Neural crest cell (in vitro differentiated cells): ENCODE results near the gene RECK. TPM values are rescaled to one million over a fixed set of nuclear protein-coding genes. Genes with fewer than 3 reads are reported as not detected.
A peak's percentile ranks its signal among the peaks of the same experiment; 100 is the strongest.

Source experiments
- DNase-seq: peaks from one replicate; pipeline ENCODE4 v3.0.0; 2021; ENCODE audit warnings: low read depth, mixed read lengths, low spot score
- H3K27ac Mint-ChIP-seq: one replicate; pipeline ENCODE4 v1.8.0; 2021; ENCODE audit warnings: mild to moderate bottlenecking, mixed read lengths; ENCODE audit not compliant: unreplicated experiment
- H3K27me3 Mint-ChIP-seq: 2 replicates; pipeline ENCODE4 v1.8.0; 2021; ENCODE audit warnings: low read depth, mild to moderate bottlenecking, mixed read lengths
- H3K36me3 Mint-ChIP-seq: 2 replicates; pipeline ENCODE4 v1.8.0; 2021; ENCODE audit warnings: low read depth, mild to moderate bottlenecking, mixed read lengths
- H3K4me1 Mint-ChIP-seq: 2 replicates; pipeline ENCODE4 v1.8.0; 2021; ENCODE audit warnings: mixed read lengths
- H3K4me3 Mint-ChIP-seq: one replicate; pipeline ENCODE4 v1.8.0; 2021; ENCODE audit warnings: mild to moderate bottlenecking, mixed read lengths
- H3K9me3 Mint-ChIP-seq: 2 replicates; pipeline ENCODE4 v1.8.0; 2021; ENCODE audit warnings: mixed read lengths
- total RNA-seq: library from RNA; stranded (reverse); gene quantifications from 2 replicates; pipeline ENCODE4 v1.2.1, GENCODE V29; 2021
- TF ChIP-seq, protein P1 (sequence below): fragments of 200-600 bp; sonication (generic); conservative IDR thresholded peaks from 2 replicates; pipeline ENCODE4 v1.5.0; 2021; ENCODE audit warnings: antibody characterized with exemption, mild to moderate bottlenecking

The RECK gene
- total RNA-seq, 1 donor from 2014 or later, result 9.5 TPM

DNA sequence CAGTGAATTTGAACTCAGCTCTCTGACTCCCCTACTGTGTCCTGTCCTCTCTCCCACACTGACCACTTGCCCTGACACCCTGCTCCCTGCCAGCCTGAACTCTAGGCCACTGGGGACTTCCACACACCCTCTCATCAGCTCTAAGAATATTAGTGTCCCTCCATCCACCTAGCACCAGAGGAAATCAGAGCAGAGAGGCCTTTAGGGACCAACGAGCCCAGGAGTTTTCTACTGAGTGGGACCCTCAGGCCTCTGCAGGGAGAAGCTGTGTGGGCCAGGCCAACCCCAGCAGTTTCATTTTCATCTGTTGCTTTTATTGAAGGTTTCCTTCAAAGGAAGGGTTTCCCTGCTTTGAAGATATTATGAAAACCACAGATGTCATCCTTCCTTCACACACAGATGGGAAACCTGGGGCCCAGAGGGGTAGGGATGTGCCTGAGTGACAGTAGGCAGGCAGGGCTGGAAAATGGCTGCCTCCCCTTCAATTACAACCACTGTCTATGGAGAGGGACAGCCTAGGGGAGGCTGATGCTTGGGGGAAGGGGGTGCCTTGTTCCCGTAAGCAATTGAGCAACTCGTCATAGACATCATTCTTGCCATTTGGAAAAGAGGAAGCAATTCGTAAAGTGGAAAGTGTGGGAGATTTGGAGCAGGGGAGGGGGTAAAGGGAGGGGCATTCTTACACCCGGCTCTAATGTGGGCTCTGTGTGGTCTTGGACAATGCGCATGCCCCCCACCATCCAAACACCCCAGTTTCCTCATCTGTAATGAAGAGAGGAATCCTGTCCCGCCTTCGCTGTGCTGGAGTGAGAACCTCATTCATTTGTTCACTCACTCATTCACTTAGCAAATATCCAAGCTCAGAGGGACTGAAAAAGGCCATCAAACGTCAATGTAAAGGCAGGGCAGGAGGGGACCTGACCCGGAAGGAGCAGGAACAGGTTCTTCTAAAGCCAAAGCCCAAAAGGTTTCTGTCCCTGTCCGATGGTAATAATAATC lies 103.7 kb downstream of the RECK start:
- peaks cover 6% of the 10 kb centered on the region for H3K36me3 Mint-ChIP-seq
- peaks cover 15% of the 10 kb centered on the region for H3K4me1 Mint-ChIP-seq
- DNase-seq, result no peak
- H3K4me3 Mint-ChIP-seq, result peak overlapping the region; percentile 62
- H3K27ac Mint-ChIP-seq, result peak overlapping the region; percentile 3
- TF ChIP-seq, protein P1, sequence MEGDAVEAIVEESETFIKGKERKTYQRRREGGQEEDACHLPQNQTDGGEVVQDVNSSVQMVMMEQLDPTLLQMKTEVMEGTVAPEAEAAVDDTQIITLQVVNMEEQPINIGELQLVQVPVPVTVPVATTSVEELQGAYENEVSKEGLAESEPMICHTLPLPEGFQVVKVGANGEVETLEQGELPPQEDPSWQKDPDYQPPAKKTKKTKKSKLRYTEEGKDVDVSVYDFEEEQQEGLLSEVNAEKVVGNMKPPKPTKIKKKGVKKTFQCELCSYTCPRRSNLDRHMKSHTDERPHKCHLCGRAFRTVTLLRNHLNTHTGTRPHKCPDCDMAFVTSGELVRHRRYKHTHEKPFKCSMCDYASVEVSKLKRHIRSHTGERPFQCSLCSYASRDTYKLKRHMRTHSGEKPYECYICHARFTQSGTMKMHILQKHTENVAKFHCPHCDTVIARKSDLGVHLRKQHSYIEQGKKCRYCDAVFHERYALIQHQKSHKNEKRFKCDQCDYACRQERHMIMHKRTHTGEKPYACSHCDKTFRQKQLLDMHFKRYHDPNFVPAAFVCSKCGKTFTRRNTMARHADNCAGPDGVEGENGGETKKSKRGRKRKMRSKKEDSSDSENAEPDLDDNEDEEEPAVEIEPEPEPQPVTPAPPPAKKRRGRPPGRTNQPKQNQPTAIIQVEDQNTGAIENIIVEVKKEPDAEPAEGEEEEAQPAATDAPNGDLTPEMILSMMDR, result no peak
- peaks cover 2% of the 10 kb centered on the region for H3K9me3 Mint-ChIP-seq
- H3K27me3 Mint-ChIP-seq, result peaks cover 26% of the 10 kb centered on the region

DNA sequence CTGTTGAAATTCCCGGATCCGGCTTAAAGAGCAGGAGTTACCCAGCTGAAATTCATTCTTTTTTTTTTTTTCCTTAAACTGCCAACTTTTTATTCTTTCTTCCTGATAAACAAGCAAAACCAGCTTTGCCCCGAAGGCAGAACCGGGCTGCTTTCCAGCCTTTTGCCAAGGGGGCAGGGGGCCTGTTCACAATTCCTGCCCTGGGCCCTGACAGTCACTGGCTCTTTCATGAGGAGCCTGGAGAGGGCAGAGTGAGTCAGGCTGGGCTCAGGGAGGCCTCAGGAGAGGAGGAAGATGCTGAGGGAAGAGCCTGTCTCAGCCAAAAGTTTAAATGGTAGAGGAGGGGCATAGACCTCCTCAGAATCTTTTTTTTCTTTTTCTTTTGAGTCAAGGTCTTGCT lies 104.6 kb downstream of the RECK start:
- H3K27me3 Mint-ChIP-seq, result peaks cover 18% of the 10 kb centered on the region

GRCh38 chr9:36141761-36142160 lies 105.0 kb downstream of the RECK start:
- TF ChIP-seq, protein P1, result no peak
- DNase-seq, result no peak
- Mint-ChIP-seq H3K9me3 (peaks cover 9% of the 10 kb centered on the region), H3K27me3 (peaks cover 18% of the 10 kb centered on the region), H3K36me3 (peaks cover 15% of the 10 kb centered on the region), H3K4me1 (peaks cover 15% of the 10 kb centered on the region), H3K4me3 (peak overlapping the region; percentile 23), H3K27ac (no peak overlapping the region)

More for the DNA sequence above, 104.6 kb downstream of the RECK start:
- Mint-ChIP-seq H3K9me3 (peaks cover 9% of the 10 kb centered on the region), H3K4me3 (no peak overlapping the region), H3K27ac (no peak overlapping the region), H3K36me3 (peaks cover 14% of the 10 kb centered on the region), H3K4me1 (peaks cover 15% of the 10 kb centered on the region)
- no peak for DNase-seq
- TF ChIP-seq, protein P1, result no peak

GRCh38 chr9:36142510-36143244 lies 106.0 kb downstream of the RECK start:
- no peak overlapping the region for H3K4me3 Mint-ChIP-seq
- no peak overlapping the region for H3K27ac Mint-ChIP-seq
- peaks cover 15% of the 10 kb centered on the region for H3K36me3 Mint-ChIP-seq
- peaks cover 10% of the 10 kb centered on the region for H3K27me3 Mint-ChIP-seq
- DNase-seq, result no peak
- H3K4me1 Mint-ChIP-seq, result peaks cover 7% of the 10 kb centered on the region
- H3K9me3 Mint-ChIP-seq, result peaks cover 9% of the 10 kb centered on the region
- TF ChIP-seq, protein P1, result no peak

DNA sequence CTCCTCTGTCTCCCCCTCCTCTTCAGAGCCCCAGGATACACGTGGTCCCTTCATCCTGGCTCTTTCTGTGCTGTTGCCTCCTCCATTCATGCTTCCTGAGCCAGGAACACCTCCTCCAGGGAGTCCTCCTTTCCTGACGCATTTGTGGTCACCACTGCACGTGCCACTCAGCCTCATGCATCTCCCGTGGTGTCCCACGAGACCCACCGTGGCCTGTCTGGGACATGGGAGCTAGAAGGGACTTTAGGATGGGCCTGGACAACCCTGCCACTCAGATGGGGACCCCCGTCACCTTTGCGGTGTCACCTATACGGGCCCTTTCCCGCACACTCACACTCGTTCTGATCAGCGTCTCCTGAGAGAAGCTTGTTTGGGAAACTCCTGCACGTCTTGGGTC lies 106.5 kb downstream of the RECK start:
- DNase-seq, result no peak
- Mint-ChIP-seq H3K9me3 (peaks cover 9% of the 10 kb centered on the region), H3K4me1 (peaks cover 4% of the 10 kb centered on the region), H3K4me3 (no peak overlapping the region), H3K27me3 (peaks cover 6% of the 10 kb centered on the region), H3K36me3 (peaks cover 15% of the 10 kb centered on the region), H3K27ac (no peak overlapping the region)
- TF ChIP-seq, protein P1, result no peak
